Mammary epithelial cell (primary cell): ENCODE results near the gene FUT3.

ENCODE experiments used
- EZH2 ChIP-seq: IDR thresholded peaks from 2 replicates; pipeline ENCODE4 v1.6.1; 2012; ENCODE audit warnings: low read length, inconsistent platforms, borderline replicate concordance
- TF ChIP-seq, protein P1 (sequence below), 2 donors: IDR thresholded peaks in 1 of 2; conservative IDR thresholded peaks in 1 of 2; 2 replicates each; pipeline ENCODE4 v1.5.1; 2011 to 2012; ENCODE audit warnings: inconsistent platforms in 2 of 2, low read length in 2 of 2, mild to moderate bottlenecking in 2 of 2, control low read depth in 1 of 2, low read depth in 1 of 2; ENCODE audit not compliant: insufficient read depth in 1 of 2; ENCODE audit errors: extremely low read depth in 1 of 2

DNA sequence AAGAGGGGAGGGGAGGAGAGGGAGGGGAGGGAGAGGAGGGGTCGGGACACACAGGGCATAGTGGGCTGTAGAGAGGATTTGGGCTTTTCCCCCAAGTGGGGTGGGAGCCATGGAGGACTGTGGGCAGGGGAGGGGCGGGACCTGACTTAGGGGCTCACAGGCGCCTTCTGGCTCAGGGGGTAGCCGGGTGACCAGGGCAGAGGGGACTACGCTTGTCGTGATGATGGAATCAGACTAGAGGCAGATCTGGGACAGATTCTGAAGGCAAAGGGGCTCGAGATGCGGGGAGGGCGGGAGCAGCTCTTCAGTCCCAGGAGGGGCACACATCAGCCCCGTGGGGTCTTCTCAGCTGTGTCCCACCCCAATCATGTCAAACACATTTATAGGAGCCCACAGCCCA lies 38.9 kb upstream of the FUT3 start:
- TF ChIP-seq, protein P1, sequence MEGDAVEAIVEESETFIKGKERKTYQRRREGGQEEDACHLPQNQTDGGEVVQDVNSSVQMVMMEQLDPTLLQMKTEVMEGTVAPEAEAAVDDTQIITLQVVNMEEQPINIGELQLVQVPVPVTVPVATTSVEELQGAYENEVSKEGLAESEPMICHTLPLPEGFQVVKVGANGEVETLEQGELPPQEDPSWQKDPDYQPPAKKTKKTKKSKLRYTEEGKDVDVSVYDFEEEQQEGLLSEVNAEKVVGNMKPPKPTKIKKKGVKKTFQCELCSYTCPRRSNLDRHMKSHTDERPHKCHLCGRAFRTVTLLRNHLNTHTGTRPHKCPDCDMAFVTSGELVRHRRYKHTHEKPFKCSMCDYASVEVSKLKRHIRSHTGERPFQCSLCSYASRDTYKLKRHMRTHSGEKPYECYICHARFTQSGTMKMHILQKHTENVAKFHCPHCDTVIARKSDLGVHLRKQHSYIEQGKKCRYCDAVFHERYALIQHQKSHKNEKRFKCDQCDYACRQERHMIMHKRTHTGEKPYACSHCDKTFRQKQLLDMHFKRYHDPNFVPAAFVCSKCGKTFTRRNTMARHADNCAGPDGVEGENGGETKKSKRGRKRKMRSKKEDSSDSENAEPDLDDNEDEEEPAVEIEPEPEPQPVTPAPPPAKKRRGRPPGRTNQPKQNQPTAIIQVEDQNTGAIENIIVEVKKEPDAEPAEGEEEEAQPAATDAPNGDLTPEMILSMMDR (conservative IDR thresholded peaks at IDR 0.05 in 1 of 2, IDR thresholded peaks at IDR 0.05 in 1 of 2; ENCODE audit: extremely low read depth in 1 of 2, insufficient read depth in 1 of 2, low read depth in 1 of 2, low read length in 2 of 2) = no peak
- TF ChIP-seq EZH2 = no peak
